RWPE1 (cell line): ENCODE data around the gene GDF7.

Source experiments
- CTCF ChIA-PET: fragments of 350-600 bp; sonication (Branson Sonifier 250); formaldehyde crosslinking; extraction: SDS; loops from one replicate; lab custom pipeline; 2021; lab: Yijun Ruan, JAX
- POLR2A ChIA-PET: fragments of 400-600 bp; formaldehyde crosslinking; extraction: SDS; loops from one replicate; lab custom pipeline; 2020; ENCODE audit warnings: antibody characterized with exemption; ENCODE audit not compliant: low non-redundant PET; lab: Yijun Ruan, JAX
- DNase-seq: peaks from one replicate; pipeline ENCODE4 v3.0.0; 2012; ENCODE audit warnings: low spot score
- H3K27ac ChIP-seq: fragments of 450-650 bp; 2 replicates; pipeline ENCODE4 v1.5.1; 2017
- CTCF ChIP-seq: fragments of 450-650 bp; conservative IDR thresholded peaks from 2 replicates; pipeline ENCODE4 v1.5.1; 2017; ENCODE audit warnings: low read depth, mild to moderate bottlenecking

Gene GDF7

GRCh38 chr2:20687260-20687832, 20.4 kb downstream of the GDF7 start:
- POLR2A ChIA-PET: no interaction called here
- no peak overlapping the region for H3K27ac ChIP-seq
- no peak for DNase-seq
- no peak for TF ChIP-seq CTCF
- CTCF ChIA-PET: no interaction called here

GRCh38 chr2:20689428-20690264, 22.7 kb downstream of the GDF7 start:
- DNase-seq: no peak
- H3K27ac ChIP-seq: no peak overlapping the region
- ChIA-PET POLR2A (no interaction called here), CTCF (interaction anchor here (0.7 to 1.2 kb wide), 3 partner anchors 11 to 357 kb away, joined by 3 to 6 read pairs (median 4); no protein-coding TSS in a partner anchor)
- TF ChIP-seq CTCF: no peak

GRCh38 chr2:20691076-20691734, 24.3 kb downstream of the GDF7 start:
- no peak overlapping the region for H3K27ac ChIP-seq
- no peak for TF ChIP-seq CTCF
- CTCF ChIA-PET: interaction anchor here (0.7 kb wide), 1 partner anchor 72 kb away, joined by 4 read pairs; no protein-coding TSS in a partner anchor
- no peak for DNase-seq
- POLR2A ChIA-PET: no interaction called here

- no peak for TF ChIP-seq CTCF
- ChIA-PET CTCF (interaction anchor here (0.6 kb wide), 1 partner anchor 266 kb away, joined by 4 read pairs; no protein-coding TSS in a partner anchor), POLR2A (no interaction called here)
- DNase-seq: no peak
- no peak overlapping the region for H3K27ac ChIP-seq
These were observed 25.1 kb downstream of the GDF7 start for GRCh38 chr2:20692081-20692480.

GRCh38 chr2:20693317-20693716, 26.4 kb downstream of the GDF7 start:
- no peak for DNase-seq
- TF ChIP-seq CTCF: no peak
- no peak overlapping the region for H3K27ac ChIP-seq
- CTCF ChIA-PET: no interaction called here
- POLR2A ChIA-PET: no interaction called here

GRCh38 chr2:20696366-20696765, 29.4 kb downstream of the GDF7 start:
- ChIA-PET CTCF (no interaction called here), POLR2A (no interaction called here)
- no peak for DNase-seq
- TF ChIP-seq CTCF: no peak
- no peak overlapping the region for H3K27ac ChIP-seq
